Measurements from ENCODE around the gene UPB1. TPM values are rescaled to one million over a fixed set of nuclear protein-coding genes. Genes with fewer than 3 reads are reported as not detected.

UPB1 gene
- total RNA-seq, 1 experiment from 2014 or later: not detected

DNA sequence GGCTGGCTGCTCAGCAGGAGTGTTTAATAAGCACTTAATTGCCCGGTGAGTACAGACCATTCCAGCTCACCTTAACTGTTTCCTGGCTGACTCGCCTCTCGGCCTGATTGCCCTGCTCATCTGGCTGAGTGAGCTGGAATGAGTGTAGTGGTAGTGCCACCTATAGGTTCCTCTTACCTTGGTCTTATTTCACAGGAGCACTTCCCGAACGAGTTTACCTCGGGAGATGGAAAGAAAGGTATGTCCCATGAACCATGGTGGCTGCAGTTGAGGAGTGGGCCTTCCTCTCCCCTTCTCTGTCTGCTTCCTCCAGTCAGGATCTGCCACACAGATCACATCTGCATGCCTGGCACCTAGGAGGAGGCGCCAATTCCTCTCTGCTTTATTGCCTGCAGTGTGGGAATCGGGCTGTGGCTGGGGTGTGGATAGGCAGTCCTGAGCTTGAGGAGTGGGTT, 26.7 kb downstream of the UPB1 start:
- no peak overlapping the region for H3K27ac Mint-ChIP-seq (ENCODE audit: low read depth, unreplicated experiment)
- H3K4me1 Mint-ChIP-seq (ENCODE audit: insufficient read depth, unreplicated experiment): peaks cover 7% of the 10 kb centered on the region
- no peak overlapping the region for H3K4me3 Mint-ChIP-seq (ENCODE audit: unreplicated experiment)
- H3K27me3 Mint-ChIP-seq (ENCODE audit: insufficient read depth, unreplicated experiment): peaks cover 17% of the 10 kb centered on the region
- CTCF ChIA-PET: interaction anchor here (0.6 to 3.4 kb wide), 35 partner anchors 8 to 308 kb away, joined by 3 to 42 read pairs (median 6); partner anchors contain the start of gene ADORA2A
- TF ChIP-seq, protein P1, sequence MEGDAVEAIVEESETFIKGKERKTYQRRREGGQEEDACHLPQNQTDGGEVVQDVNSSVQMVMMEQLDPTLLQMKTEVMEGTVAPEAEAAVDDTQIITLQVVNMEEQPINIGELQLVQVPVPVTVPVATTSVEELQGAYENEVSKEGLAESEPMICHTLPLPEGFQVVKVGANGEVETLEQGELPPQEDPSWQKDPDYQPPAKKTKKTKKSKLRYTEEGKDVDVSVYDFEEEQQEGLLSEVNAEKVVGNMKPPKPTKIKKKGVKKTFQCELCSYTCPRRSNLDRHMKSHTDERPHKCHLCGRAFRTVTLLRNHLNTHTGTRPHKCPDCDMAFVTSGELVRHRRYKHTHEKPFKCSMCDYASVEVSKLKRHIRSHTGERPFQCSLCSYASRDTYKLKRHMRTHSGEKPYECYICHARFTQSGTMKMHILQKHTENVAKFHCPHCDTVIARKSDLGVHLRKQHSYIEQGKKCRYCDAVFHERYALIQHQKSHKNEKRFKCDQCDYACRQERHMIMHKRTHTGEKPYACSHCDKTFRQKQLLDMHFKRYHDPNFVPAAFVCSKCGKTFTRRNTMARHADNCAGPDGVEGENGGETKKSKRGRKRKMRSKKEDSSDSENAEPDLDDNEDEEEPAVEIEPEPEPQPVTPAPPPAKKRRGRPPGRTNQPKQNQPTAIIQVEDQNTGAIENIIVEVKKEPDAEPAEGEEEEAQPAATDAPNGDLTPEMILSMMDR (IDR thresholded peaks at IDR 0.05; ENCODE audit: unreplicated experiment): peak; percentile 57
- peak; percentile 79 for DNase-seq (ENCODE audit: unreplicated experiment)
- BruUV-seq (replicated peaks): no TSS peak
- no peaks in the 10 kb centered on the region for H3K9me3 Mint-ChIP-seq (ENCODE audit: unreplicated experiment)
- POLR2A ChIA-PET: interaction anchor here (1.1 kb wide), 1 partner anchor 90 kb away, joined by 3 read pairs; no protein-coding TSS in a partner anchor
- H3K36me3 Mint-ChIP-seq (ENCODE audit: insufficient read depth, unreplicated experiment): no peaks in the 10 kb centered on the region
- intact Hi-C loops (cut with micrococcal nuclease): loop anchor here (1.0 kb wide), 2 partner anchors 101 to 197 kb away; no protein-coding TSS in a partner anchor

GRCh38 chr22:24523873-24524272, 28.7 kb downstream of the UPB1 start:
- Mint-ChIP-seq H3K4me1 (ENCODE audit: insufficient read depth, unreplicated experiment) (peaks cover 7% of the 10 kb centered on the region), H3K27ac (ENCODE audit: low read depth, unreplicated experiment) (no peak overlapping the region), H3K4me3 (ENCODE audit: unreplicated experiment) (no peak overlapping the region), H3K9me3 (ENCODE audit: unreplicated experiment) (no peaks in the 10 kb centered on the region), H3K36me3 (ENCODE audit: insufficient read depth, unreplicated experiment) (no peaks in the 10 kb centered on the region), H3K27me3 (ENCODE audit: insufficient read depth, unreplicated experiment) (no peaks in the 10 kb centered on the region)
- intact Hi-C loops (cut with micrococcal nuclease): no loop called here
- DNase-seq (ENCODE audit: unreplicated experiment): no peak
- no TSS peak for BruUV-seq (replicated peaks)
- POLR2A ChIA-PET: interaction anchor here (0.7 kb wide), 1 partner anchor 101 kb away, joined by 3 read pairs; no protein-coding TSS in a partner anchor
- CTCF ChIA-PET: interaction anchor here (0.7 to 3.4 kb wide), 7 partner anchors 18 to 347 kb away, joined by 3 to 42 read pairs (median 4); no protein-coding TSS in a partner anchor
- TF ChIP-seq, protein P1 (IDR thresholded peaks at IDR 0.05; ENCODE audit: unreplicated experiment): no peak

DNA sequence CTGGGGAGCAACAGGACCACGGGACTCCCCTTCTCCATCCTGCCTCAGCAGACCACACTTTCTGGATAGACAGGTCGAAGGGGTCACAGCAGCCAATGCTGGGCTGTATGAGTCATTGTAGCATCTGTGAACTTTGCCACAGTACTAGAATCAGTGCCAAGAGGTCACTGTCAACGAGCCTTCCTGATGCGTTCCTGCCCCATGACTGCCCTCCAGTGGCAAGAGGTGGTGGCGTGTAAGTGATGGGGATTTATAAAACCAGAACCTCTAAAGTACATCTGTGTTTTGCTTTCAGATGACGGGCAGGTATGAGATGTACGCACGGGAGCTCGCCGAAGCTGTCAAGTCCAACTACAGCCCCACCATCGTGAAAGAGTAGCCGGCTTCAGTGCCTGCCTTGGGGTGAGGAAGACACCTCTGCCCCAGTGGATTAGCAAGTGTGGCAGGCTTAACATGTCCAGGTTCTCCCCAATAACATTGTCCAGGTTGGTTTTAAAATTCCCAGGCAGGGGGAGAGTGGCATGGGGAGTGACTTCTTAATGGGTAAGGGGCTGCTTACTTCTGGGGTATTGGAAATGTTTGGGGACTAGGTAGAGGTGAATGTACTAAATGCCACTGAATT, 30.4 kb downstream of the UPB1 start:
- CTCF ChIA-PET: interaction anchor here (0.6 to 3.0 kb wide), 21 partner anchors 10 to 1597 kb away, joined by 3 to 25 read pairs (median 4); no protein-coding TSS in a partner anchor
- POLR2A ChIA-PET: no interaction called here
- peaks cover 7% of the 10 kb centered on the region for H3K4me1 Mint-ChIP-seq (ENCODE audit: insufficient read depth, unreplicated experiment)

GRCh38 chr22:24526191-24526590, 31.1 kb downstream of the UPB1 start:
- BruUV-seq (replicated peaks): no TSS peak
- H3K4me3 Mint-ChIP-seq (ENCODE audit: unreplicated experiment): no peak overlapping the region
- no peak overlapping the region for H3K27ac Mint-ChIP-seq (ENCODE audit: low read depth, unreplicated experiment)
- intact Hi-C loops (cut with micrococcal nuclease): no loop called here
- H3K36me3 Mint-ChIP-seq (ENCODE audit: insufficient read depth, unreplicated experiment): no peaks in the 10 kb centered on the region
- no peak for DNase-seq (ENCODE audit: unreplicated experiment)
- CTCF ChIA-PET: interaction anchor here (0.6 to 3.0 kb wide), 24 partner anchors 10 to 1597 kb away, joined by 3 to 25 read pairs (median 4); no protein-coding TSS in a partner anchor
- POLR2A ChIA-PET: no interaction called here
- TF ChIP-seq, protein P1 (IDR thresholded peaks at IDR 0.05; ENCODE audit: unreplicated experiment): no peak
- H3K9me3 Mint-ChIP-seq (ENCODE audit: unreplicated experiment): no peaks in the 10 kb centered on the region
- no peaks in the 10 kb centered on the region for H3K27me3 Mint-ChIP-seq (ENCODE audit: insufficient read depth, unreplicated experiment)
- peaks cover 7% of the 10 kb centered on the region for H3K4me1 Mint-ChIP-seq (ENCODE audit: insufficient read depth, unreplicated experiment)

More for the DNA sequence above, 30.4 kb downstream of the UPB1 start:
- H3K4me3 Mint-ChIP-seq (ENCODE audit: unreplicated experiment): no peak overlapping the region
- peak; percentile 83 for DNase-seq (ENCODE audit: unreplicated experiment)
- BruUV-seq (replicated peaks): no TSS peak
- intact Hi-C loops (cut with micrococcal nuclease): loop anchor here (1.0 kb wide), 1 partner anchor 200 kb away; no protein-coding TSS in a partner anchor
- H3K9me3 Mint-ChIP-seq (ENCODE audit: unreplicated experiment): no peaks in the 10 kb centered on the region
- H3K27me3 Mint-ChIP-seq (ENCODE audit: insufficient read depth, unreplicated experiment): no peaks in the 10 kb centered on the region
- no peak overlapping the region for H3K27ac Mint-ChIP-seq (ENCODE audit: low read depth, unreplicated experiment)
- no peaks in the 10 kb centered on the region for H3K36me3 Mint-ChIP-seq (ENCODE audit: insufficient read depth, unreplicated experiment)
- TF ChIP-seq, protein P1 (IDR thresholded peaks at IDR 0.05; ENCODE audit: unreplicated experiment): peak; percentile 72
